Mononuclear cell (primary cell): ENCODE measurements around the gene ZBTB7A. TPM values are rescaled to one million over a fixed set of nuclear protein-coding genes. Genes with fewer than 3 reads are reported as not detected.

ENCODE experiments used
- H3K27me3 ChIP-seq: 2 replicates; pipeline ENCODE4 v1.6.0; 2011; ENCODE audit warnings: low read length, control low read depth; ENCODE audit not compliant: insufficient read depth
- H3K4me1 ChIP-seq: 2 replicates; pipeline ENCODE4 v1.5.1; 2011; ENCODE audit warnings: mild to moderate bottlenecking, low read length, control low read depth; ENCODE audit not compliant: insufficient read depth
- H3K4me3 ChIP-seq: 2 replicates; pipeline ENCODE4 v1.5.1; 2011; ENCODE audit warnings: mild to moderate bottlenecking, low read length, moderate library complexity
- H3K9me3 ChIP-seq: 2 replicates; pipeline ENCODE4 v1.5.1; 2011; ENCODE audit warnings: low read depth, mild to moderate bottlenecking, control low read depth, low read length
- total RNA-seq: library from RNA; depleted of rRNA; stranded (reverse); fragments of >200 nt; gene quantifications from one replicate; pipeline ENCODE4 v1.2.3, GENCODE V29; 2012

The ZBTB7A gene
- total RNA-seq, 1 donor, result 91.1 TPM

DNA sequence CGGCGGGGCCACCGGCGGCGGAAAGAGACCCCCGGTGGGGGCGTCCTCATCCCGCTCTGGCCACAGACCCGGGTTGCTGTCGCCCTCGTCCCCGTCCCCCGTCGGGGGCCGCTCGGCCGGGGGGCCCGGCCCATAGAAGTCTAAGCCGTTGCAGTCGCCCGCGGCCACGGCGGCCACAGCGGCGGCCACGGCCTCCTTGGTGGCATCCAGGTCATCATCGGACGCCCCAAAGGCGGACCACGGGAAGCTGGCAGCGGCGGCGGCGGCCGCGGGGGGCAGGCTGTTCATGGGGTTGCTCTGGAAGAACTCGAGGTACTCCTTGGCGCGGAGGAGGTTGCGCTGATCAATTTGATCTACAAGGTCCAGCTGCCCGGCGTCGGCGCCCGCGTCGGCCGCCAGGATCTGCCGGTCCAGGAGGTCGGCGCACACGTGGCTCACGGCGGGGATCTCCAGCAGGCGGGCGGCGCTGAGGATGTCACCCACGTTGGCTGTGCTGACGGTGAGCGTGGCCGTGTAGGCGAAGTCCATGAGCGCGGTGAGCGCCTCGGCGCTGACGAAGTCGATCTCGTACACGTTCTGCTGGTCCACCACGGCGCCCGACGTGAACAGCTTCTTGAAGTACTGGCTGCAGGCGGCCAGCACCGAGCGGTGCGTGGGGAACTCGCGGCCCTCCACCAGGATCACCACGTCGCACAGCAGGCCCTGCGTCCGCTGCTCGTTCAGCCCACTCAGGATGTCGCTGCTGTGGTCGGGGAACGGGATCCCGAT lies 12.1 kb downstream of the ZBTB7A start:
- peaks cover 64% of the 10 kb centered on the region for H3K4me1 ChIP-seq
- no peaks in the 10 kb centered on the region for H3K27me3 ChIP-seq
- no peak overlapping the region for H3K4me3 ChIP-seq
- H3K9me3 ChIP-seq, result no peaks in the 10 kb centered on the region

GRCh38 chr19:4053423-4054324 lies 13.0 kb downstream of the ZBTB7A start:
- H3K4me3 ChIP-seq, result no peak overlapping the region

GRCh38 chr19:4052993-4053422 lies 13.7 kb downstream of the ZBTB7A start:
- Histone ChIP-seq H3K4me3 (no peak overlapping the region), H3K9me3 (no peaks in the 10 kb centered on the region), H3K27me3 (no peaks in the 10 kb centered on the region), H3K4me1 (peaks cover 48% of the 10 kb centered on the region)

More at GRCh38 chr19:4053423-4054324, 13.0 kb downstream of the ZBTB7A start:
- no peaks in the 10 kb centered on the region for H3K9me3 ChIP-seq
- no peaks in the 10 kb centered on the region for H3K27me3 ChIP-seq
- peaks cover 55% of the 10 kb centered on the region for H3K4me1 ChIP-seq

DNA sequence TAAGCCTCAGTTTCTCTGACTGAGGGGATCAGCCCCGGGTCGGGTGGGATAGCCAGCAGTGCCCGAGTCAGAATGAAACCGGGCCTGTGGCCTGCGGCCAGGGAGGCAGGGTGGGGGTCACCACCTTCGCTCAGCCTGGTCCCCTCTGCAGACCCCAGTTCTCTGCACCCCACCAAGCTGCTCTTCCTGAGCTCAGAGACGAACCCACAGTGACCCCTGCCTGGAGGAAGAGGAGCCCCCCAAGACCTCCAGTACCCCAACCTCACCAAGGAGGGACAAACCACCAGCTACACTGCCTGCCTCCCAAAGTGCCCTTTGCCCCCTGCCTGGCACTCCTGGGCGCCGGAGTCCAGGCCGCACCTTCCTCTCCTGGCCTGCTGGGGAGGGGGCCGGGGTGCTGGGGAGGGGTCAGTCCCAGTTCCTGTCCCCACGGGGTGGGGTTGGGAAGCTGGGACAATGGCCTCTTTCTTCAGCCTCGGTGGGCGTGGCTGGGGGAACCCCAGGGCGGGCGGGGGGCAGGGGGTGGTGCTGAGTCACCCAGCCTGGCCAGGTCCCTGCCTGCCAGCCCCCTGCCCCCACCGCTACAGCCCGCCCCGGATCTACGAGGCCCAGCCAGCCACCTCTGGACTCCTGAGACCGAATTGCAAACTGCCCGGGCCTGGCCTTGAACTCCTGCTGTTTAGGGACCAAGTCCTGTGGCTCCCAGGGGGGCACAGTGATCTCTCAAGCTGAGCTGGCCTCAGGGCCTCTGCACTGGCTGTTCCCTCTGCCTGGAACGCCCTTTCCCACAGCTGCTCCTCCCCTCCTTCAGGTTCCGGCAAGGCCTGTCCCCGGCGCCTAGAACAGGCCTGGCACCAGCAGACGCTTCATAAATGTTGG lies 14.3 kb downstream of the ZBTB7A start:
- no peak overlapping the region for H3K4me3 ChIP-seq
- peaks cover 42% of the 10 kb centered on the region for H3K4me1 ChIP-seq
- H3K9me3 ChIP-seq, result no peaks in the 10 kb centered on the region
- H3K27me3 ChIP-seq, result no peaks in the 10 kb centered on the region

- H3K27me3 ChIP-seq, result no peaks in the 10 kb centered on the region
- H3K9me3 ChIP-seq, result no peaks in the 10 kb centered on the region
- H3K4me3 ChIP-seq, result no peak overlapping the region
- H3K4me1 ChIP-seq, result peaks cover 34% of the 10 kb centered on the region
Observed at GRCh38 chr19:4051175-4052101, 15.3 kb downstream of the ZBTB7A start.

- no peaks in the 10 kb centered on the region for H3K27me3 ChIP-seq
- H3K4me1 ChIP-seq, result peaks cover 27% of the 10 kb centered on the region
- no peaks in the 10 kb centered on the region for H3K9me3 ChIP-seq
- H3K4me3 ChIP-seq, result no peak overlapping the region
Observed at GRCh38 chr19:4049432-4049831, 17.3 kb downstream of the ZBTB7A start.

GRCh38 chr19:4046946-4047683 lies 19.6 kb downstream of the ZBTB7A start:
- H3K4me3 ChIP-seq, result no peak overlapping the region
- H3K9me3 ChIP-seq, result no peaks in the 10 kb centered on the region
- peaks cover 10% of the 10 kb centered on the region for H3K4me1 ChIP-seq
- no peaks in the 10 kb centered on the region for H3K27me3 ChIP-seq

DNA sequence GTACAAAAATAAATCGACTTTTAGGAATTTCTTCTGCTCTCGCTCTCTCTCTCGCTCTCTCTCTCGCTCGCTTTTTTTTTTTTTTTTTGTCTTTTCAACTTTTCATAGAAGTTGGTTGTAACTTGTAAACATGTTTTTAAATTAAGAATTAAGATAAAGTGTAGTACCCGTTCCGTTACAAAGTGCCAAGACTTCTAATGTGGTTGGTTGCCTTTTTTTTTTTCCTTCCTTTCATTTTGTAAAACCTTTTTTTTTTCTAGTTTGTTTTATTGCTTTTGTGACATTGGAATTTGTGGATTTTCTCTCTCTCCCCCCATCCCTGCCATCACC lies 20.4 kb downstream of the ZBTB7A start:
- peaks cover 4% of the 10 kb centered on the region for H3K4me1 ChIP-seq
- no peaks in the 10 kb centered on the region for H3K27me3 ChIP-seq
- no peak overlapping the region for H3K4me3 ChIP-seq
- H3K9me3 ChIP-seq, result no peaks in the 10 kb centered on the region

DNA sequence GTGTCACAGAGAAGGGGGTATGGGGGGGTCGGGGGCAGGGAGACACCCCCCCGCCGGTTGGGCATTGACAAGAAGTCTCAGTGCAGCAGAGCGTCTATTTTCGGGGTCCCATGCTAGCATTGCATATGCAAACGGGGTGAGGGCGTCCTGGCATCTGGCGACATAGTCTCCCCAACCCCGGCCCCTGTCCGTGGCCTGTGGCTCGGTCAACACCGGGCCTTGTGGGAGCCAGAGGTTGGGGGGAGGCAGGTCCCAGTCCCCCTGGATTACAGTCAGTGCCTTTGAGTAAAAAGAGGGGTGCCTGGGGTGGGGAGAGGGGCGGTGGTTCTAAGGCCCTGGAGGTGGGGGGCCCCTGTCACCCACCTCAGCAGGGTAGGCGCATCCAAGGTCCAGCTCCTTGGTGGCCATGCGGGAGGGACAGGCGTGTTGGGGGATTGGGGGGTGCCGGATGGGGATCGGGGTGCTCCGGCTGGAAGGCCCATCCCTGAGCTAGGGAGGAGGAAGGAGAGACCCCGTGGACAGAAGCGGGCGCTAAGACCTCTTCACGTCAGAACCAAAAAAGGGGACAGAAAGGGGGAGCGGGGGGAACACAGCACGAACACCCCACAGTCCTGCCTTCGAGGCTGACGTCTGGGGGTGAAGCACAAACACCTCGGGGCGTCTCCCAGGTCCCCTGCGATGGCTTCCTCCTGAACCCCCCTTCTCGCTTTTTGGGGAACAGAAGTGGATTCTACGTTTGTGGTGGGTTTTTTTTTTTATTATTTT lies 20.9 kb downstream of the ZBTB7A start:
- Histone ChIP-seq H3K4me3 (no peak overlapping the region), H3K9me3 (no peaks in the 10 kb centered on the region), H3K4me1 (no peaks in the 10 kb centered on the region), H3K27me3 (no peaks in the 10 kb centered on the region)

DNA sequence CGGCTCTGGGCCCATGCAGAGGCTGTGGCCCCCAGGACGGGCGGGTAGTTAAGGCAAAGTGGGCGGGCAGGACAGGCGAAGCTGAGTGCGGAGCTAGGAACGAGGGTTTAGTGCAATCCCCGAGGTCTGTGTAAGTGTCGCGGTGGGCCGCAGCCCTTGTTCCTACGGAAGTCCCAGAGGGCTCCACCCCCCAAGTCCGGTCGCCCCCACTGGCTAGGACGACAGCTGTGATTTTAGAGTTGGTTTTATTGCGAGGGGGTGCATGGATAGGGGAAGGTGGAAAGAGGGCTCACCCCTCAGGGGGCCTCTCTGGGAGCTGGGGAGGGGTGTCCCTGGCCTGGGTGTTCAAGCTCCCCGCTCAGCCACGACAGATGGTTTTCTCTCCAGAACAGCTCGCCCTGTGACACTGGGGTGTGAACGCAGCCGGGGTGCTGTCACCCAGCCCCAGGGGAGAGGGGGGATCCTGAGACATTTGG lies 21.7 kb downstream of the ZBTB7A start:
- Histone ChIP-seq H3K9me3 (no peaks in the 10 kb centered on the region), H3K4me3 (no peak overlapping the region), H3K27me3 (no peaks in the 10 kb centered on the region), H3K4me1 (no peaks in the 10 kb centered on the region)

GRCh38 chr19:4043966-4044715 lies 22.6 kb downstream of the ZBTB7A start:
- Histone ChIP-seq H3K4me3 (no peak overlapping the region), H3K4me1 (no peaks in the 10 kb centered on the region), H3K27me3 (no peaks in the 10 kb centered on the region), H3K9me3 (no peaks in the 10 kb centered on the region)

GRCh38 chr19:4043401-4043800 lies 23.3 kb downstream of the ZBTB7A start:
- H3K4me1 ChIP-seq, result no peaks in the 10 kb centered on the region
- no peak overlapping the region for H3K4me3 ChIP-seq
- no peaks in the 10 kb centered on the region for H3K9me3 ChIP-seq
- no peaks in the 10 kb centered on the region for H3K27me3 ChIP-seq
